ENCODE data around the gene HEXB.

Gene HEXB

DNA sequence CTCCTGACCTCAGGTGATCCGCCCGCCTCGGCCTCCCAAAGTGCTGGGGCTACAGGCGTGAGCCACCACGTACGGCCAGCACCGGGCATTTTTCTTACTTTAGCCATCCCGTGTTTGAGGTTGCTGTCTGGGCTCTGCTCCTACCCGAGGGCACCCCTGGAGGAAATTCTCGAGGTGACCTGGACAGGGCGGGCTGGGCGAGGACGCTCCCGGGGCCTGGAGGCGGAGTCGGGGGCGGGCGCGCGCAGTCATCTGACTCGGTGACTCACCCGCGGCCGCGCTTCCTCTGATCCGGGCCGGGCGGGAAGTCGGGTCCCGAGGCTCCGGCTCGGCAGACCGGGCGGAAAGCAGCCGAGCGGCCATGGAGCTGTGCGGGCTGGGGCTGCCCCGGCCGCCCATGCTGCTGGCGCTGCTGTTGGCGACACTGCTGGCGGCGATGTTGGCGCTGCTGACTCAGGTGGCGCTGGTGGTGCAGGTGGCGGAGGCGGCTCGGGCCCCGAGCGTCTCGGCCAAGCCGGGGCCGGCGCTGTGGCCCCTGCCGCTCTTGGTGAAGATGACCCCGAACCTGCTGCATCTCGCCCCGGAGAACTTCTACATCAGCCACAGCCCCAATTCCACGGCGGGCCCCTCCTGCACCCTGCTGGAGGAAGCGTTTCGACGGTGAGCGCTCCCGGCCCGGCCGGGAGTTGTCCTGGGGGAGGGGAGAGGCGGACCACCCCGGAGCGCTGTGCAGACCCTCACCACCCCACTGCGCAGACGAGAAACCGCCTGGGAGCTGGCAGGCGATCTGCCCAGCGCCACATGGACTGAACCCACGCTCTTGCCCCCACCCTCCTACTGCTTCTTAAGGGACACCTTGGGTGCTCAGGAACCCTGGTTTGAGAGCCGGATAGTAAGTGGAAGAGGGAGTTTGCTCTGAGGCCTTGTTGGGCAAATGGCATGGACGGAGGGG is at the start of gene HEXB:
HEXB (plus strand) TSS at position 334 of the 952 bp plus-strand sequence; CDS start at position 362, 28 bp downstream.
- peak; percentile 62 to 65 for DNase-seq

DNA sequence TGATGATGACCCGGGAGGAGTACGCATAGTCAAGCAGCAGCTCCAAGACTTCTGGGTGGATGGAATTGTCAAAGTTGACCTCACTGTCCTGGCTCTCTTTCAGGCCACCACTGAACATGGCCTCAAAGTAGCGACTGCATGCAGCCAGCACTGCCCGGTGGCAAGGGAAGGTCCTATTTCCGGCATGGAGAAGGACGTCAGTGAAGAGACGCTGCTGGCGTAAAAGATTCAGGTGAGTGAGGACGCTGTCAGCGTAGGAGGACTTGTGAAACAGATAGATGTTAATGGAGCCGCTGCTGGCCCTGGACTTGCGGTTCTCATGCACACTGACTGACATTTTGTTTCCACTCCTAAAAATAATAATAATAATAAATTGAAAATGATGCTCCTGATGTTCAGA is 48.9 kb upstream of the HEXB start:
- no peak for DNase-seq

DNA sequence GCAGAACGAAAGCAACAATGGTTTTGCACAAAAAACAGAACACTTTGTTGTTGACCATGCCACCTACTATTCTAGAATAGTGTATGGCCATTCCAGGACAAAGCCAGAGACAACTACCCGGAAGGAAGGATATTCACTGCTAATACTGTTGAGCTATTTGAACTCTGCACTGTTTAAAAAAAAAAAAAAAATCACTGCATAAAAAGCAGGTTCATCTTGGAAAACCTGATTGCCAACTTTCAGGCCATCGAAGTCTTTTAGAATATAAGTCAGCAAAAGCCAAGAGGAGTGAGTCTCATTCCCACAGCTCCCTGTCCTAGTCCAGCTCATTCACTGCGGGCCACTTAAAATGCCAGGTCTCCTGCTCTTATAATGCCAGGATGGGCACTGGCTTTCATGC is 48.5 kb upstream of the HEXB start:
- DNase-seq, result no peak

DNA sequence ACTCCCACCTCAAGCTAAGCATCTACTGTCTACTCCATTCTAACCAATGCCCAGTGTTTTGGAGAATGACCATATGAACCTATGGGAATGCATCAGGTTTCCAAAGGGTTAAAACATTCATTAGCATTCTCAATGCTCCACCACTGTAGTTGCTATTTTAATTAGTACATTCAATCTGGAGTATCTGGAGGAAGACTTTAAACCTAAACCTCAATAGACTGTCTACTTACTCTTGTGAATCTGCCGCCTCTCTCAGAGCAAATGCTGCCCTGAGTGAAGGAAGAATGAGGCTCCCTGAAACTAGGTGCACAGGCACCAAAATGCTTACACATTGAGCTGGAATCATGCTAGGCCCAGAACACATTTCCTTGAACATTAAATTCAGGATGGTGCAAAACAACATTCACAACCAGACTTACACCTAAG is 46.5 kb upstream of the HEXB start:
- no peak for DNase-seq

DNA sequence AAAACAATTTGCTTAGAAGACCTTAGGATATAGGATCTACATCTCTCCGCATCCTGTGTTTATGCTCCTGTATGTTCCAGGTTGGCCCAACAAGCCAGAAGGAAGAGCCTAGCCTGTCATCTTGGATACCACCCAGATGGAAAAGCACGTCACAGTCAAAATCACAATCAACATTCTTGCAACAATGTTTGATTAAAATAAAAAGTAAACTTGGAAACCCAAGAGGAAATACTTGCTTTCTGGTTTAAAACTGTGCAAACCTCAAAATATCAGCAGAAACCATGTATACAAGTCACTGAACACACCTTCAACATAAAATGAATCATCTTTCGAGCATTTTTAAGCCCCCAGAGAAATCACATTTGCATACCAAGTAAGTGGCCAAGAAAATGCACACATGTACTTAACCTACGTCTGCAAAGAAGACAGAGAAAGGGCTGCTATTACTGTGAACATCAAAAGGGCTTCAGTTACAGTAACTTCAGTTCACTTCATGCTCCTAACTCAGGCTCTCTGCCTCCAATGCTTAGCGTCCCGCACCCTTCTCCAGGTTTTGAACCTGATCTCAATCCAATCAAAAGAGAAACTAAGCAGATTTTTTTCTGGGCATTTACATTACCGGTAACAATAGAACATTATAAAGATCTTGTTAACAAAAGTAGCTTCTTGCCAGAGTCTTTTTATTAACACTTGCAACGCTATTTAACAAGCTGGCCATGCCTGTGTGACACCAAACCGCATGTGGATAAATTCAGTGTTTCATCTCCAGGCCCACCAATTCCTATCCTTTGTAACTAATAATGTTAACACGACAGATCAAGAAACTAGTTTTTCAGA is 45.8 kb upstream of the HEXB start:
- peak; percentile 14 to 25 for DNase-seq

DNA sequence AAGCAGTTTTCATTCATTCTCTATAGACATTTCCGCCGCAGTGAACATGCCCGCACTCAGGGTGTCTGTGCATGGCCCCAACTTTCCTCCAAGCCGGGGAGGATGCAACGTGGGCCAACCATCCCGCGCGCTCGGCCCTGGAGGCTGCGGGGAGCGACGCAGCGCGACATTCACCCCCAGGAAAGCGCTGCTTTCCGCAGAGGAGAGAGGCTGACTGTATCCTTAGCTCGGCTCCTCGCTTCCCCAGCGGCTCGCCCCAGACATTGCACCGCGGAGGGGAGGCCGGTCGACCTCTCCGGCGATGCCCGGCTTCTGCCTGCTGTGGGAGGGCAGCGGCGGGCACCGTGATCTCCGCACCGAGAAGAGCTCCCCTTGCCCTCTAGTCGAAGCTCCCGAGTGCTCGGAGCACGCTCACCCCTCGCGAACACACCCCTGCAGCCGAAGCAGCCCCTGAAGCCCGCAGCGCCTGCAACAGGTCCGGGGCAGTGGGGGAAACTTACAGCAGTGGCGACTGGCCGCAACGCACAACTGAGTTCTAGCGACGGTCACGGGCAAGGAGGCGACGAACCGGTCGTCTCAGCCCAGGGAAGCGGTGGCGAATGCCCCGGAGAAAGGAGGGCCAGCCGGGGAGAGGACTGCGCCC is 45.1 kb upstream of the HEXB start:
- peak; percentile 51 to 52 for DNase-seq

DNA sequence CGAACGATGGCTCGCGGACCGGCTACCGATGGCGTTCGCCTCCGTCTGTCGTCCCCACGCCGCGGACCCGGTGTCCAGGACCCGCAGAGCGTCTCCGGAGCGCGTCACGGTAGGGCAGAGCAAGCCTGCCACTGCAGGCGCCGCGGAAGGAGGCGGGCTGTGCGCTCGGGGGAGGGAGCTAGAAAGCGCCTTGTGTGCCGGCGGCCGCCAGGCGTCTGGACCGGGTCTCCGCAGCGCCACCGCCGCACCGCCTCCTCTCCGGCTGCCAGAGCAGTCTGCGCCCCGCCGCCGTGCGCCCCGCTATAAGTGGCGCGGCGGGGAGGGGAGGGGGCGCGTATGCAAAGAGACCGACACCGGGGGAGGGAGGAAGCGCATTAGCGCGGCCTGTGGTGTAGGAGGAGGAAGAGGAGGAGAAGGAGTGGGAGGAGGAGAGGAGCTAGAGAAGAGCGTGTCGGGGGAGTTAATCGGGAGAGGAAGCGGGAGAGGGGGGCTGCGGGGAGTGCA is 44.5 kb upstream of the HEXB start, which contains the start of gene ENC1:
ENC1 (minus strand) TSS at position 279 of the 504 bp plus-strand sequence. CDS start 4,243 bp downstream, outside the sequence.
- peak; percentile 97 to 98 for DNase-seq

DNA sequence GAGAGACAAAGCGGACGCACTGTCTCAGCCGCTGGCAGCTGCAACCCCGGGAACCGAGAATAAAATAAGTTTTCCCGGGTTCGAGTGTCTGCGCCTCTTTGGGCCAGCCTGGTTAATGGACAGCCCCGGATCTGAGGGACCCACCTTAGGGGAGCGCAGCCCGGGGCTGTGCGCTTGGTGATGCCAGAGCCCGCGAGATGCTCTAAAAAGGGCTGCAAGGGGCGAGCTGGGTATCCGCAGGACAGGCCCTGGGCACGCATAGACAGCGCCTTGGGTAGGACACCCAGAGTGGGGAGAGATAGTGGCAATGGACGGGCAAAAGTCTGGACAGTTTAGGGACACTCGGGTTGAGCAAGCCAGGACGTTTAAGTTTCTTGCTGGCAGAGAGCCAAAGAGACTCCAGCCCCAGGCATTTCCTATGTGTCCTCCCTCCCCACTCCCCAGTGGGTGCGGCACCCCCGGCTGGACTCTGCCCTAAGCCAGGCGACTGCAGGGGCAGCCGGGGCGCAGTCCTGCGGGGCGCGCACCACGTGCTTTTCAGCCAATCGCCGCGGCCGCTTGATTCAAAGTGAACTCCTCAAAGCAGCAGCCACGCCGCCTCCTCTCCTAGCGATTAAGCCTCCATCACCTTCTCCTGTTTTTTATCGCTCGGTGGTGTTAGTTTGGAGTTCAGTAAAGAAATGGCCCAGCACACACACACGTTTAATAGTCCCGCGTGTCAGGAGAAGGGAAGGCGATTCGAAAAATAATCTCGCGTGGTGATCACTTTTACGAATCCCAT is 43.9 kb upstream of the HEXB start:
- peak; percentile 77 to 78 for DNase-seq

DNA sequence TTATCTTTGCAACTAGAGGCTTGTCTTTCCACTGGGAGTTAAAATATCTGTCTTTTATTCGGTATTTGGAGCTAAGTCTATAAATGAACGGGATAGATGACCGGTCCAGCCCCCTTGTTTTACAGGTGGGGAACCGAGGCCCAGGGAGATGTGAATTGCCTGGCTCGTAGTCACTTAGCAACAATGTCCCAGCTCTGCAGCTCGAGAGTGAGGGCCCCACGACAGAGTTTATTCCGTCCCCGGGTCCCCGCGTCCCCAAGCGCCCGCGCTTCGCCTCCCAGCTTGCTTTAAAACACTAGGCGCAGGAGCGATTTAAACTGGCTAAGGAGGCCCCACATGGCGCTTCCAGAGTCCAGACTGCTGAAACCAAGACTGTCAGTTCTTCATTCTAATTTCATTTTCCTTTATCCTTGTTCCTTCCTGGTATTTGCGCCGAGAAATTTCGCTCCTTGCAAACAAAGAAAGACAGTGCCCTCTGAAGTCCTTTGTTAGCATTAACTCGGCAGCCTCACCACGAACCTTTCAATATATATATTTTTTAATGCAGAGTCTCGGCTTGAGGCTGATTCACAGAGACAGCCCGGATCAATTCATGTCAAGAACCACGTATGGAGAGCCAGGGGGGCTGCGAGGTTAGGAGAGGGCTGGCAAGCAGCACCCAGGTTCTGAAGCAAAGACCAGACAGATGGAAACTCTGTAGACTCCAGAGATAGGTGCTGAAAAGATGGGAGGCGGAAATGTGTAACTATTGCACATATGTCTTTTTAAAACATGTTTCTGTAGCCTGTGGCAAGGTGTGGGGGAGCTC is 43.1 kb upstream of the HEXB start:
- DNase-seq, result peak; percentile 91 to 95

DNA sequence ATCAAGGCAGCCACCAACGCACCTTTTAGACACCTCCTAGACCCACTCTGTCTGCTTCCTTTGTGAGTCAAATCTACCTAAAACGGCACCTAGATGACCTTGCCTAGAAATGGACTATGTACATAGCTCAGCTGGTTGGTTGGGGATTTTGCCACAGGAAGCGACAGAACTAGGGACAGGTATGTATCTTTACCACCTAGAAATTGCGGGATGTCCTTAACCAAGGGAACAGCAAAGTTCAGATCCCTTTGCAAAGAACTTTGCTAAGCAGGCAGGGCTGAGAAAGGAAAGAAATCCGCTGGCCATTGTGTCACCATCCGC is 42.5 kb upstream of the HEXB start:
- no peak for DNase-seq

DNA sequence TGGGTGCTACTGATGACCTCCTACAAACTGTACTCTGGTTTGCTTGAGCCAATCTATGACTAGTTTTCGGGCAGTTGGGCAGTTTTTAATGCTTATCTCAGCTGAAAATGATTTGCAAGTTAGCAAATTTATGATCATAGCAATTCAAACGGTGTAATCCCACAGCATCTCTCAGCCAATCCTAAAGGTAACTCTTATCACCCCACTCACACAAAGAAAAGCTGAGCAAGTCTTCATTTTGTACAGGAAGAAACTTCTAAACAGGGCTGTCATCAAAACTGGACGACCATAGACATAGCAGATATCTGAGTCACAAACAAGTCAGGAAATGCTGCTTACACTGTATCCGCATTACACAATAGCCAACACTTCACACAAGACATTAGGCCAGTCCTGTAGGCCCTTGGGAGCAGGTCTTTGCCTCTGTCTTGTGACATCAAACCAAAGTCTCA is 41.9 kb upstream of the HEXB start:
- no peak for DNase-seq

DNA sequence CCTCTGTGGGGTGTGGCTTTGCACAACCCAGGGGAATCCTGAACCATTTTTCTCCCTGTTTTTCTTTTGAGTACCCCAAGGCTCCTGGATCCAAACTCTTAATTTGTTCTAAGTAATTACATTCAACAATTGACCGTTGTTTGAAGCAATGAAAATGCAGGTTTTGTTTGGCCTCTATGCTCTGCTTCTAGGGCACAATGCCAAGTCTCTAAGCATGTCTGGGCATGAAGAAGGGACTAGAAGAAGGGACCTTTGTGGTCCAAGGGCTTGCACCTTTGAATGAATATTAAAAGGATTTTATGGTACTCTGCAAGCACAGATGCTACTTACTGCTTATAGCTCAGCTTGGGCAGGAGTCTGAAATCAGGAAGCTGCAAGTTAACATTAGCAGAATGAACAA is 37.9 kb upstream of the HEXB start:
- DNase-seq, result no peak

DNA sequence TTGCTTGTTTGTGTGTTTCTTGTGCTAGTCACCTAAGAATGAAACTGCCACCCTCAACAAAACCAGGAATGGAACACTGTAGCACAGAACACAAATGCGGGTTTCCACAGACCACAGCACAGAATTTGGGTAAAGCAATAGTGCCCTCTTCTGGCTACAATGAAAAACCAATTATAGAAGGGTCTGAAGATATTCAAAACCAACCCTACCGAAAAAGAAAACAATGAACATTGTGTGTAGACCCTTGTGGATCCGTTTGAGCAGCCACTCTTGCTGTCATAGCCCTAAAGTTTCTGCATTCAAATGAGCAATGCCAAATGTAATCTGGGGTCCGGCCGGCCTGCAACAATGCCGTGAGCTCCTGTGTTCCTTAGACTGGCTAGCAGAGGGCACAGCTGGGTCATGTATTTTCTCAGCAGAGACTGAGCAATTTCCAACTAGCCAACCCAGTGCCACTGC is 36.2 kb upstream of the HEXB start:
- peak; percentile 80 to 81 for DNase-seq

DNA sequence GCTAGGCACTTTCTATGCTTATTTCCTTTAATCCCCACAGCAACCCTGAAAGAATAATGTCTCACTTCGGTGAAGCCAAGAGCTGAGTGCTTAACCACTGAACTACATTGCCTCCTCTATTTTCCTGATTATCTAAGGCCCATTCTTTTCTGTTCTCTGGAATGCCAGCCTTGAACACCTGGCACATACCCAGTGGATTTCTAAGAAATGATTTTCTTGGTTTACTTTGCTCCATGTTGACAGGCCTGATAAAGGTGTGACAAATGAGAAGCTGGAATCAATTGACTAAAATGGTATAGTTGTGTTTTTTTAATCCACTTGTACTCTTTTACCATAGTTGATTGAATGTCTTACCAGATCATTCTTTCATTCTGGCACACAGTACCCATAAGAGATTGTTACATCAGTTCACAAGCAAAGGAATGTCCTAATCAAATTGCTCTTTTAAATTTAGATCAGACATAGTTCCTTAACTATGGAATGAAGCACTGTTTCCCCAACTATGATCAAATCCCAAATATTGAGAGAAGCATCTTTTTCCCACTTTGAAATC is 35.5 kb upstream of the HEXB start:
- no peak for DNase-seq

DNA sequence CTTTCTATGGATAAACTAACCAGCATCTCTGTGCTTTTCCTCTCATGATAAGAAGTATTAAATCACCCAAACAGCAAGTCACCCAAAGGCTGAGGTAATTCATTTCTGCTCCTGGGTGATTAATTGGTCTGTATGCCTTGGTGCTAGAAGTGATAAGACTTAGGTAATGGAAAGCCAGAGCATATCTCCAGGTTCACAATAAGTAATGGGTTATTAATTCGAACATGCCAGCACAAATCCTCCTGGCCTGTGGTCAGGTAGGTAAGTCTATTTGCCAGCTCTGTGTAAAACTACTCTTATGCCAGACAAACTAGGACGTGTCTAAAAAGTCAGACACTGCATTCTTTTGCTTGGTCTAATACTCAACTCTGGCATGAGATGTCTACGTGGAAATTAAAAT is 33.3 kb upstream of the HEXB start:
- no peak for DNase-seq

DNA sequence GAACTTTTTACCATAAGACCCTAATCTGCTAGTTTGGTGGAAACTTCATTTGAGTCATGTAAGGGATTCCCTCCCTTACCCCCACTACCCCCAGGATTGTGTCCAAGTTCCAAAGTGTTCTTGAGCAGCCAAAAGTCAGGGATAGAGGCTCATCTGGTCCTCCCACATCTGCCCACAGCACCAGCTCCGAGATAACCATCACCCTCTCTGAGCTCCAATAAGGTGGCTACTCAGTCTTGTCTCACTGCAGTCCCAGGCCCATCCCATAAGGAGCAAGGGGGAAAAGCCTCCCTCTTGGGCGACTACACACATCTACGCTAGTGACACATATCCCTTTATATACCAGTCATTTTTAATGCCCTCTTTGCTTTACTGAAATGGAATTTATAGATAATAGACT is 32.5 kb upstream of the HEXB start:
- DNase-seq, result no peak

DNA sequence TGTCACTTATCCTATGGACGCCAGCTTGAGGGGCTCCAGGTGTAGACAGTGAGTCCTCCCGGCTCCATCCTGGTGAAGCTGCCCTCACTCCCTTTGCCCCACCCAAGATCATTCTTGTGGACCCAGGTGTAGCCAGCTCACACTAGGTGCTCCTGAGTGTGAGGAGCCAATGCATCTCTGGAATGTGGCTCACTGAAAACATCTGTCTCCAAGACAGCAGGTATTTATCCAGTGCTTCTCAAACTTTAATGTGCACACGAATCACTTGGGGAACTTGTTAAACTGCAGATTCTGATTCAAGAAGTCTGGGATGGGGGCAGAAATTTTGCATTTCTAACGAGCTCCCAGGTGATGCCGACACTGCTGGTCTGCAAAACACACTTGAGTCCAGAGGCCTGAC is 31.0 kb upstream of the HEXB start:
- no peak for DNase-seq

DNA sequence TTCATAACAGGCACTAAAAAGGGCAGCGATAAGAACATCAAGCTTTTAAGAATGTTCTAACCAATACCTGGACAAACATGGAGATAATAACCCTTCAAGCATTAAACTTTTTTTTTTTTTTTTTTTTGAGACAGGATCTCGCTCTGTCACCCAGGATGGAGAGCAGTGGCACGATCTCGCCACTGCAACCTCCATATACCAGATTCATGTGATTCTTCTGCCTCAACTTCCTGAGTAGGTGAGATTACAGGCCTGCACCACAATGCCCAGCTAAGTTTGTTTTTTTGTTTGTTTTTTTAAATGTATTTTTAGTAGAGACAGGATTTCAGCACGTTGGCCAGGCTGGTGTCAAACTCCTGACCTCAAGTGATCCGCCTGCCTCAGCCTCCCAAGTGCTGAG is 29.8 kb upstream of the HEXB start:
- DNase-seq, result no peak

DNA sequence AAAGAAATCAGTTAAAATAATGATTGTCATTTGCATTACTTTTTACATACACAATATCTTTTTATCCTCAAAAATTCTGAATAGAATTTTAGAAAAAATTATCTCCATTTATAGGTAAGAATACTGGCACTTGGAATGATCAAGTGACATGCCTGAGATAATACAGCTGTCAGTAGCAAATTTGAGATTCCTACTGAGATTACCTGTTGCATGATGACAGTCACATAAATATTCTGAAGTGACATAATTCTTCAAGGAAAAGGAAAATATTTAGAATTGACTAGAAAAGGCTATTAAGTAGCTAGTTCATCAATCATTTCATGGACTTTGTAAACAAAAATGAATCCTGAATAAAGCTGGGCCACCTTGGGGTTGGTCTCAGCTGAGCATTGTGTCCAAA is 29.3 kb upstream of the HEXB start:
- DNase-seq, result no peak

DNA sequence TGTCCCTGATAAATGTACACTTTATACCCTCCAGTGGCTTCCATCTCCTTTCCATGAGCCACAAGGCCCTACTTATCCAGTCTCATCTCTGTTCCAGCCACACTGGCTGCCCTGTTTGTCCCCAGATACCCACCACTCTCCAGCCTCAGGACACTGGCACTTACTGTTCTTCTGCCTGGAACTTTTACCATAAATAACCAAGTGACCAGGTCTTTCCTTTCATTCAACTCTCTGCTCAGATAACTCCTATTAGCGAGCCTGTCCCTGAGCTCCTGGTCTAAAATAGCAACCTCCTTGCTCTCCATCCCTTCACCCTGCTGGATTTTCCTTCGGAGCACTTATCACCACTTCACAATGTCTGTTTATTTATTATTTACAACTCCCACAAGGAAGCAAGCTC is 27.9 kb upstream of the HEXB start:
- DNase-seq, result no peak

DNA sequence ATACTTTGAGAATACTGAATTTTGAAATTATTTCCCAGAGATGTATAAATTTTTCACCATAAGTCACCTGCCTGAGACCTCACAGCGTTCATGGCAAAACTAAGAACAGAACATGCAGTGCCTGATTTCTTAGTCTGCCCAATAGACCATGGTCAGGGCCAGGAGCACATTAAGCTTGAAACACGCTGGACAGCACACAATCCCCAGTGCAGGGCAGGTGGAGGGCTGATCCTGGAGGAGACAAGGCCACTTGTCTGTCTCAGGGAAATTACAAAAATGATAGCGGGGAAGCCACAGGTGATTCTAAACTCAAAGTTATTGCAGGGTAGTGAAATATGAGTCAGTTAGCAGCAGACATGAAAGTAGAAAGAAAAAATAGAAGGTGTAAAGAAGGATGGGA is 25.9 kb upstream of the HEXB start:
- DNase-seq, result no peak
